ENCODE results near the gene FRMD7. TPM values are rescaled to one million over a fixed set of nuclear protein-coding genes. Genes with fewer than 3 reads are reported as not detected.

The FRMD7 gene
- polyA plus RNA-seq, 1 donor from 2014 or later, result 0.54 TPM

- H3K4me2 ChIP-seq (ENCODE audit: low read length), result no peak overlapping the region
- H3K9ac ChIP-seq (ENCODE audit: low read length), result no peak overlapping the region
- H3K27me3 ChIP-seq (ENCODE audit: insufficient read depth, low read depth, low read length), result no peaks in the 10 kb centered on the region
- no peaks in the 10 kb centered on the region for H3F3A ChIP-seq (ENCODE audit: insufficient read depth, low read length, poor library complexity, severe bottlenecking)
- H2AFZ ChIP-seq (ENCODE audit: low read depth, low read length), result no peak overlapping the region
- no peak overlapping the region for H3K27ac ChIP-seq (ENCODE audit: low read length)
- H3K36me3 ChIP-seq (ENCODE audit: insufficient read depth, low read length), result no peaks in the 10 kb centered on the region
- TF ChIP-seq, protein P1, sequence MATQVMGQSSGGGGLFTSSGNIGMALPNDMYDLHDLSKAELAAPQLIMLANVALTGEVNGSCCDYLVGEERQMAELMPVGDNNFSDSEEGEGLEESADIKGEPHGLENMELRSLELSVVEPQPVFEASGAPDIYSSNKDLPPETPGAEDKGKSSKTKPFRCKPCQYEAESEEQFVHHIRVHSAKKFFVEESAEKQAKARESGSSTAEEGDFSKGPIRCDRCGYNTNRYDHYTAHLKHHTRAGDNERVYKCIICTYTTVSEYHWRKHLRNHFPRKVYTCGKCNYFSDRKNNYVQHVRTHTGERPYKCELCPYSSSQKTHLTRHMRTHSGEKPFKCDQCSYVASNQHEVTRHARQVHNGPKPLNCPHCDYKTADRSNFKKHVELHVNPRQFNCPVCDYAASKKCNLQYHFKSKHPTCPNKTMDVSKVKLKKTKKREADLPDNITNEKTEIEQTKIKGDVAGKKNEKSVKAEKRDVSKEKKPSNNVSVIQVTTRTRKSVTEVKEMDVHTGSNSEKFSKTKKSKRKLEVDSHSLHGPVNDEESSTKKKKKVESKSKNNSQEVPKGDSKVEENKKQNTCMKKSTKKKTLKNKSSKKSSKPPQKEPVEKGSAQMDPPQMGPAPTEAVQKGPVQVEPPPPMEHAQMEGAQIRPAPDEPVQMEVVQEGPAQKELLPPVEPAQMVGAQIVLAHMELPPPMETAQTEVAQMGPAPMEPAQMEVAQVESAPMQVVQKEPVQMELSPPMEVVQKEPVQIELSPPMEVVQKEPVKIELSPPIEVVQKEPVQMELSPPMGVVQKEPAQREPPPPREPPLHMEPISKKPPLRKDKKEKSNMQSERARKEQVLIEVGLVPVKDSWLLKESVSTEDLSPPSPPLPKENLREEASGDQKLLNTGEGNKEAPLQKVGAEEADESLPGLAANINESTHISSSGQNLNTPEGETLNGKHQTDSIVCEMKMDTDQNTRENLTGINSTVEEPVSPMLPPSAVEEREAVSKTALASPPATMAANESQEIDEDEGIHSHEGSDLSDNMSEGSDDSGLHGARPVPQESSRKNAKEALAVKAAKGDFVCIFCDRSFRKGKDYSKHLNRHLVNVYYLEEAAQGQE (IDR thresholded peaks at IDR 0.05; ENCODE audit: borderline replicate concordance), result no peak
- TF ChIP-seq RAD21 (conservative IDR thresholded peaks at IDR 0.05) (no peak), POLR2AphosphoS5 (IDR thresholded peaks at IDR 0.05) (no peak), MXI1 (conservative IDR thresholded peaks at IDR 0.05; ENCODE audit: poor library complexity, severe bottlenecking) (no peak), TAF1 (IDR thresholded peaks at IDR 0.05; ENCODE audit: low read depth) (no peak), EZH2 (IDR thresholded peaks at IDR 0.05; ENCODE audit: borderline replicate concordance, insufficient read depth, low read length, poor library complexity, severe bottlenecking) (no peak), SMC3 (conservative IDR thresholded peaks at IDR 0.05; ENCODE audit: poor library complexity) (no peak), EP300 (conservative IDR thresholded peaks at IDR 0.05; ENCODE audit: poor library complexity, severe bottlenecking) (no peak)
- TF ChIP-seq, protein P2, sequence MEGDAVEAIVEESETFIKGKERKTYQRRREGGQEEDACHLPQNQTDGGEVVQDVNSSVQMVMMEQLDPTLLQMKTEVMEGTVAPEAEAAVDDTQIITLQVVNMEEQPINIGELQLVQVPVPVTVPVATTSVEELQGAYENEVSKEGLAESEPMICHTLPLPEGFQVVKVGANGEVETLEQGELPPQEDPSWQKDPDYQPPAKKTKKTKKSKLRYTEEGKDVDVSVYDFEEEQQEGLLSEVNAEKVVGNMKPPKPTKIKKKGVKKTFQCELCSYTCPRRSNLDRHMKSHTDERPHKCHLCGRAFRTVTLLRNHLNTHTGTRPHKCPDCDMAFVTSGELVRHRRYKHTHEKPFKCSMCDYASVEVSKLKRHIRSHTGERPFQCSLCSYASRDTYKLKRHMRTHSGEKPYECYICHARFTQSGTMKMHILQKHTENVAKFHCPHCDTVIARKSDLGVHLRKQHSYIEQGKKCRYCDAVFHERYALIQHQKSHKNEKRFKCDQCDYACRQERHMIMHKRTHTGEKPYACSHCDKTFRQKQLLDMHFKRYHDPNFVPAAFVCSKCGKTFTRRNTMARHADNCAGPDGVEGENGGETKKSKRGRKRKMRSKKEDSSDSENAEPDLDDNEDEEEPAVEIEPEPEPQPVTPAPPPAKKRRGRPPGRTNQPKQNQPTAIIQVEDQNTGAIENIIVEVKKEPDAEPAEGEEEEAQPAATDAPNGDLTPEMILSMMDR (IDR thresholded peaks at IDR 0.05; ENCODE audit: poor library complexity, severe bottlenecking), result no peak
- no peaks in the 10 kb centered on the region for H3K9me2 ChIP-seq (ENCODE audit: insufficient read depth, low read length)
- H3K79me2 ChIP-seq (replicated peaks; ENCODE audit: insufficient read depth, low read length), result no peaks in the 10 kb centered on the region
- H3K9me3 ChIP-seq (ENCODE audit: low read length), result no peaks in the 10 kb centered on the region
- no peaks in the 10 kb centered on the region for H4K20me1 ChIP-seq (ENCODE audit: insufficient read depth)
- no peak overlapping the region for H3K4me3 ChIP-seq (ENCODE audit: low read length)
These were observed 6.9 kb downstream of the FRMD7 start for GRCh38 chrX:132120913-132121312.

DNA sequence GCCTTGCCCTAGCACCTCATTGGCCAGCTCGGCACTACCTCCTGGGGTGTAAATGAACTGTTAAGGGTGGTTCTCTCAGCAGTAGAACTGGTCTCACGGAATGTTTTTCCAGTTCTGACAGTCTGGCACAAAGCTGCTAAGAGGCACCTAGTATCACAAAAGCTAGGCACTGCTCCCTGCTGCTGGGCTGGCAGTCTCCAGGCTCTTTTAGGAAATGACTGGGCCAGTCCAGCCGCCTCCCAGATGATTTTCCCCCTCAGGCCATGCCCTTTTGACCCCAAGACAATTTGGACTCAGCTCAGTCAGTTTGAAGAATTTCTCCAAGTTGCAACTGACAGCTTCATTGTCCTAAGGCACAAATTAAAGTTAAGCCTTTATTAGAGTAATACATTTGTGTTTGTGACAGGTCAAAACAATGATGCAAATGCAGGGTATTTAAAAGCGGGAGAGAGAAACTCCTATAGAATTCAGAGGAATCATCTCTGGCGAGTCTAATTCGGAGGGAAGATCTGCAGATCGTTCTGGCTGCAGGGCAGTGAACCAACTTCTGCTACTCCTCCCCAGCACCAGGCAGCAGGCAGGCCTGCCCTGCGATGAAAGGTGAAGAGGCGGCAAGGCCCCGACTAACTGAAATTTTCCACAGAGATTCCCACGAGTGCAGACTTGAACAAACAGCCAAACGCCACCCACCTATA is 7.9 kb downstream of the FRMD7 start:
- no peaks in the 10 kb centered on the region for H3K36me3 ChIP-seq (ENCODE audit: insufficient read depth, low read length)
- no peak overlapping the region for H3K27ac ChIP-seq (ENCODE audit: low read length)
- H3F3A ChIP-seq (ENCODE audit: insufficient read depth, low read length, poor library complexity, severe bottlenecking), result no peaks in the 10 kb centered on the region
- H3K9me2 ChIP-seq (ENCODE audit: insufficient read depth, low read length), result no peaks in the 10 kb centered on the region
- TF ChIP-seq, protein P1 (IDR thresholded peaks at IDR 0.05; ENCODE audit: borderline replicate concordance), result no peak
- no peak for TF ChIP-seq POLR2AphosphoS5 (IDR thresholded peaks at IDR 0.05)
- no peak for TF ChIP-seq TAF1 (IDR thresholded peaks at IDR 0.05; ENCODE audit: low read depth)
- no peak for TF ChIP-seq EP300 (conservative IDR thresholded peaks at IDR 0.05; ENCODE audit: poor library complexity, severe bottlenecking)
- TF ChIP-seq RAD21 (conservative IDR thresholded peaks at IDR 0.05), result no peak
- no peak for TF ChIP-seq SMC3 (conservative IDR thresholded peaks at IDR 0.05; ENCODE audit: poor library complexity)
- H3K9me3 ChIP-seq (ENCODE audit: low read length), result no peaks in the 10 kb centered on the region
- H3K79me2 ChIP-seq (replicated peaks; ENCODE audit: insufficient read depth, low read length), result no peaks in the 10 kb centered on the region
- H3K4me3 ChIP-seq (ENCODE audit: low read length), result no peak overlapping the region
- H3K4me2 ChIP-seq (ENCODE audit: low read length), result no peak overlapping the region
- no peaks in the 10 kb centered on the region for H3K27me3 ChIP-seq (ENCODE audit: insufficient read depth, low read depth, low read length)
- H2AFZ ChIP-seq (ENCODE audit: low read depth, low read length), result no peak overlapping the region
- H4K20me1 ChIP-seq (ENCODE audit: insufficient read depth), result no peaks in the 10 kb centered on the region
- no peak overlapping the region for H3K9ac ChIP-seq (ENCODE audit: low read length)
